Ovary (tissue), 3 donors: ENCODE measurements around the gene BBX.
"Not testable (repeated sequence)": the region's sequence is repeated elsewhere in the genome, so short reads cannot be mapped to it uniquely, and the experiment has no call there.

Experiments used
- CTCF ChIP-seq, 3 donors: fragments of 450-650 bp in 2 of 3; fragments of 200-600 bp in 1 of 3; IDR thresholded peaks; one replicate each; pipeline versions ENCODE4 v1.5.1 to v1.8.0; 2016 to 2022; ENCODE audit warnings: antibody characterized with exemption in 3 of 3, mild to moderate bottlenecking in 1 of 3
- POLR2A ChIP-seq: fragments of 450-650 bp; IDR thresholded peaks from one replicate; pipeline ENCODE4 v1.6.1; 2017; ENCODE audit warnings: antibody characterized with exemption, mild to moderate bottlenecking, moderate library complexity
- donor health status: DM: no; HTN: no; CAD: no.

- not testable (repeated sequence) for TF ChIP-seq CTCF (IDR thresholded peaks at IDR 0.05); POLR2A
Measured at GRCh38 chr3:107697855-107698254, 175.1 kb downstream of the BBX start.
